HG03378 (cell line): ENCODE data around the gene KIF6.

Experiments
- ATAC-seq: cut with Tn5 transposase; IDR thresholded peaks from one replicate; pipeline ENCODE4 v1.9.1; 2021; ENCODE audit warnings: mild to moderate bottlenecking, moderate library complexity; ENCODE audit not compliant: unreplicated experiment

KIF6 gene

DNA sequence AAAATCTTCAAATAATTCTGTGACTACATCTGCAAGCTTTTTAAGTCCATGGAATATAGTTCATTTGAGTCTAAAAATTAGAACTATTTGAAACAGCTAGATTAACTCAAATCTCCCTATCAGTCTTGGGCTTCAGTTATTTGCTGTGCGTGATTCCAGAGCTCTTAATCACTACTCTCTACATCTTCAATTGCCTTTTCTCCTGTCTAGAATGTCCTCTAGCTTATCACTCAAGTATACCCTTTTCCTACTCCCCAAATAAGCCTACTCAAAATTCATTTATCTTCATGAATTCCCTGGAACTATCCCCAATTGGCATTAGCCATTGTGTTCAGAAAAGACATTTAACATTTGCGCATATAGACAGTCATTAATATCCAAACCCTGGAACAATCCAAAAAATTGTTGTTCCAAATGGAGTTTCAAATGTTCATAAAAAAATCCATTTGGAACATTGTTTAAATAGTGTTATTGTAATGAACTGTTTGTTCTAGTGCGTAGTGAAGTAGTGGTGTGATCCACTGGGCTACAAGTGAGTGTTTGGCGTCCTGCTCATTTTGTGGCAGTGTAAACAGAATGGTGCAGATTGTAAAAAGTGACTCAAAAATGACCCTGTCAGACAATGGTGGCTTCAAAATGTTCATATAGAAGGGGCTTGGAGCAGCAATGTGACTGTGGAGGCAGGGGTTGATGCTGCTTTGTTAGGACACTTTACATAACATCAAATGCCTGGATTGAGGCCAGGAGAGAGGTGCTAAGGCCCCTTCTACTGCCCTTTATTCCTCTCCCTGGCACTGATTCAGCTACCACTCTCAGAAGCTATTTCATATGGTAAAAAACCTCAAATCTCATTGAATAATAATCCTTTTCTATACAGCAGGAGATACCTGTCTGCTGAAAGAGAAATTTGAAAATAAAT is 122.3 kb downstream of the KIF6 start:
- ATAC-seq = no peak

DNA sequence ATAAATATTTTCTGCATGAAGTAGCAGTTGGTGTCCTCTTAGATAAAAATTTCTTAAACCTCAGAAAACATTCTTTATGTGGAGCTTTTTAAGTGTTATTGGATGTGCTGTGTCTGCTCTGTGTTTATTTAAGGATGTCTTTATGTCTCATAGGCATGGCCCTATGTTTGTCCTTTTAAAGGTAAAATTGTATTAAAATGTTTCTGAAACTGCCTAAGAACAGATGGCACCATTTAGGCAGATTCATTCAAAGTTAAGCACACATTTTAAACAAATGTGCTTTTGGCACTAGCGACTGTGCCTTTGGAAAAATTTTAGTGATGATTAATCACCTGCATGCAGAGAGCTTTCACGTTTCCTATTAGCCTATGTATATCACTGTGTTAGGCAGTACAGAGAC is 125.2 kb downstream of the KIF6 start:
- ATAC-seq = no peak

DNA sequence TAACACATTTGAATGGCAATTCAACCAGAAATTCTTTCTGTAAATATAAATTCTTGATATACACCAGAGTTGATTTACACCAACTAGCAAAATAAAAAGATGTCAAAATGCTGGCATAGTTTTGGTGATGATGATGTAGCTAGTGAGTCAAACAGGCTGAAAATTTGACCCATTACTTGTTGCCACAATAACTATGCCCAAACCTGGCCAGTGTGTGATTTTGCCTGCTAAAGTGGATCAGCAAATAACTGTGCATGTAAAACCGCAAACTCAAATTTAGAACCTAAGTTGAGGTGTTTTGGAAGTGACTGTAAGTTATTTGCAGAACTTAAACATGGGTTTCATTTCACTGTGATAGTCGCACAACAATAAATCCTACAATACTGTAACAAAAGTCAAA is 125.9 kb downstream of the KIF6 start:
- ATAC-seq = no peak

DNA sequence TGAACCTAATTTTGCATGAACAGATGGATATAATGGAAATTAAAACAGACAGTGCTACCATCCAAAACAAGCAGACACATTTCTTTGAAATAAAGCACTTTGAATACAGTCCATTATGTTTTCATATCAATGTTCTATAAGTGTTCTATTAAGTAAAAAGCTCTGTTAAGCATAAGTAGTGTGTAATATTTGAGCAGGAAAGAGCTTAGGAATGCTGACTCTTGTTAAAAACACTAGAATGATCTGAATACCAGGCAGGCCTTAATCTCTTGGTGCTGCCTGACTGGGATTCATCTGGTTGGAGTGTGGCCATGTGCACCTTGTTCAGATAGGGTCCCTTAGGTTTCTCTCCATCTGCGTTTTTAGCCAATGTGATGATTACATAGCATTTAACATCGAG is 130.9 kb downstream of the KIF6 start:
- ATAC-seq = no peak

DNA sequence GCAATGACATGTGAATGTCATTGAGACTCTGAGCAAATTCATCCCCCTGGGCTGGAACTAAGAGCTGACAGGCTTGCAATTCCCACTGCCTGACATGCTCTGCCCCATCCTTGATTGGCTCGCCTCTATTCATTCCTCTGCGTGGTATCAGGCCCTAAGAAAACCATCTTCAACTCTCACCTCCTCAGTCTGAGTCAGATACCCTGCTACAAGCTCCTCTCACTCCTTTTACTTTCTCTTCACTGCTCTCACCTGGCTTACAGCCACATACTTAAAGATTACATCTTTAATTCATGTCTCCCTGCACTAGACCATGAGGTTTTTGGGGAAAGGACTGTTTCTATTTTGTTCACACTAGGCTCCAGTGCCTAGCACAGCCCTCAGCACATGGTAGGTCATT is 131.6 kb downstream of the KIF6 start:
- no peak for ATAC-seq

DNA sequence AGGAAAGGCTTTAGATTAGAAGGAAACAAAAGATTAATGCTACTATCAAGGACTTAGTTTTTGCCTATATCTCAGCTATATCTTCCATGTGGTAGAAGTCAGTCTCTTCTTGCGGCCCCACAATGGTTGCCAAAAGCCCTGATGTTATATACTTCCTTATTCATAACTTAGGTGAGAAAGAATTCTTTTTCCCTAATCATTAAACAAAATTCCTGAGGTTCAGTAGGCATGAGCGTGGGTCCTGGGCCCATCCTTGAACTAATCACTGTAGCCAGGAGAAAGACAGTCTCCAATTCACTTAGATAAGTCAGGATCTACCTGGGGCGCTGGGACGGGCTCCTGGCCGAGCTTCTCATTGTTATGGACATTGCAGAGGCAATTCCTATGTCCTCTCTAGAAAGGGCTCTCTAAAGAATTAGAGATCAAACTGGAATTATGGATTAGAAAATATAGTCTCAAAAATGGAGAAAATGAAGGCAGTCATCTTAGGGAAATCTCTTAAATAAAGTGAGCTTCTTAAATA is 134.3 kb downstream of the KIF6 start:
- no peak for ATAC-seq

DNA sequence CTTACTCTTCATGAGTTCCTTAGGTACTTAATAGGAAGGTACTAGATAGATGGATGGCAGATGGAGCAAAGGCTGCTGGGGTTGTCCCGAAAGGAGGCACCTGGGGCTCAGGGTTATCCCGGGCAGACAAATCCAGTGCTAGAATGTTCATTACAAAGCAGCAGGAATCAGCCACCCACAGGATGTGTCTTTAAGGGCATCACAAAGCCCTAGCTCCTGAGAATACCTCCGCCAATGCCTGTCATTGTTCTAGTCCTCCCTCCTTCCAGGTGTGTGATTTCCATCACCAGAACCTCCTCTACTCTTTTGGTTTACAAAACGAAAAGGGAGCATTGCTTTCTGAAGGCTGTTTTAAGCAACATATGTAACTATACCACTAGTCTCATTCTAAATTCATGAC is 138.1 kb downstream of the KIF6 start:
- ATAC-seq = no peak

DNA sequence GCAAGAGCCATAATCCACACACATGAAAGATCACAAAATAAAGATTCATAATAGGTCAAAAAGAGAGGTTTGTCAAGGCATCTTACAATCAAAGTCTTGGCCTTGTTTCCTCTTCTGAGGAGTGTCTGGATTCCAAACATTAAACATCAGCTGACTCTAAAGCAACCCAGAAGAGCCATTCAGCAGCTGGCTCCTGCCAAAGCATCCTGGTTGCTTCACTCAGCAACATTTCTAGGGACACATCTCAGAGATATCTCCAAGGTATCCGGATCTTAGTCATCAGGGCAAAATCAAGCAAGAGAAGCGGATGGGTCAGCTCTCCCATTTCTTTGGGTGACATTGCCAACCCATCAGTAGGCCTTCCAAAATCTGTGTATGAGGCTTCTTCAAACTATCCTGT is 139.6 kb downstream of the KIF6 start:
- no peak for ATAC-seq

DNA sequence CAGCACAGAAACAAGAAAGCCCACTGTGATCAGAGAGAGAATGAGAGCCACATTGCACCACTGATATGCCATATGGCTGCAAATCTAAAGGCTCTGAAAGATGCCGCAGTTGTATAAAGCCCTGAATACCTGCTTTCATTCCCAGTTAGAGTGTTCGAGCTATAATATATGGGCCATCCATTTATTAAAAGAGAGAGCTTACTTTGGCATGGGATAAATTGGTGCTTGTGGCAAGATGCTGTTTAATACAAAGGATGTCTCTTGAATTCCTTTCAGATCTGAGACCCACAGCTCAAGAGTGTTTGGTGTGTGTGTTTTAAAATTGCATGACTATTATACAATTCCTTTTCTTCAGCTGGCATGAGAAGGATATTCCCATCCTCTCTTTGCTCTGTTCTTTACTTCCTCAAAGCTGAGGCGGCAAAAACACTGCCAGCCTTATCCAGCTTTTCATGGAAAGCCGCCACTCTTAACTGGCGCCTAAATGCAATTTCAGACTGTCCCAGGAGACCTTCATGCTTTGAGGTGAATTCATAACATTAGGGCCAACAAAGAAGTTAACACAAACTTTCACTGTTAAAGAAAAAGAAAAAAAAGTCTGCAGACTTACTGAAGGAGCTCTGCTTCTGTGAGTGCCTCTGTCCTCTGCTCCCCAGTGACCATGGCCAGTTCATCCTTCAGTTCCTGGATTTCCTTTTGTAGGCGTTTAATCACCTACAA is 147.6 kb downstream of the KIF6 start:
- ATAC-seq = no peak

DNA sequence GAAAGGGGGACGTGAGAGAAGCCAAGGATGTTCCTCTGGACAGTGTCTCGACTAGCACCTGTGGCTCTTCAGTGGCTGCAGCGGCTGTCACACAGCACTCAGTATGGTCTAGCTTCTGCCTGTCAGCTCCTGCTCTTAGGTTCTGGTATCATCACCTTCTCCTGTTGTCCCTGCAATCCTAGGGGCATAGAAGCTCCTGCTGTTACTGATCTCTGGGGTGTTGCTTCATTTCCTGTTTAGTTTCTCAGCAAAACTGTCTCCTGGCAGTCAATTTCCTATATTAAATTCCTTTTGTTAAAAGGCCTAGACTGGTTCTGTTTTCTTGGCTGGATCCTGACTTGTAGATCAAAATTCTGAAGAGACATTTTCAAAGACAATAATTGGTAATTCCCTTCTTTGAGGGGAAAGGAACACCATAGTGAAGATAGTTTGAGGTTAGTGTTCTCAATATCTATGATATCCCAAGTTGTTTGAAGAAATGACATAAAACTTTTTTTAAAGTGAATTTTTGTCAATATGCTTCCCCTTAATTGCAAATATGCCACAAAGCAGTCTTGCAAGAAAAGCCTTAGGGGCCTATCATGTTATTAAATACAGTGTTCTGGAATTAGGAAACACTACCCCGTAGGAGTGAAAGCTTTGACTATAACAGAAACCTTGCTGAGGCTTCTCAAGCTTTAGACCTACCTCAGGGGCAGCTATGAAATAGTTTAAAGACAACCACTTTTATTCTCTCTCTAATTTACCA is 148.5 kb downstream of the KIF6 start:
- ATAC-seq = no peak

DNA sequence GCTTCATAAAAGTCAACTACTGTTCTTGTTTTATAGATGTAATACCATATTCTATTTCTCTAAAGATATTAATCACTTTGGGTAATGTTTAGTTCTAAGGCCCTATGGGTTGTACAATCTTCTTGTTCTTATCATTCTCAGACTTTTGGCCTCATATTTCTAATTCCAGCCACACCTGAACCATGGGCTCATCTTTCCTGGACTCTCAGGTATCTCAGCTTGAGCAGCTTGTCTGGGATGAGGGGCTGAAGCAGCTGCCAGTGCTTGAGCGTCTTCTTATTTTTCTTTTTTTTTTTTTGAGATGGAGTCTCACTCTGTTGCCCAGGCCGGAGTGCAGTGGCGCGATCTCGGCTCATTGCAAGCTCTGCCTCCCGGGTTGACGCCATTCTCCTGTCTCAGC is 150.2 kb downstream of the KIF6 start:
- no peak for ATAC-seq

DNA sequence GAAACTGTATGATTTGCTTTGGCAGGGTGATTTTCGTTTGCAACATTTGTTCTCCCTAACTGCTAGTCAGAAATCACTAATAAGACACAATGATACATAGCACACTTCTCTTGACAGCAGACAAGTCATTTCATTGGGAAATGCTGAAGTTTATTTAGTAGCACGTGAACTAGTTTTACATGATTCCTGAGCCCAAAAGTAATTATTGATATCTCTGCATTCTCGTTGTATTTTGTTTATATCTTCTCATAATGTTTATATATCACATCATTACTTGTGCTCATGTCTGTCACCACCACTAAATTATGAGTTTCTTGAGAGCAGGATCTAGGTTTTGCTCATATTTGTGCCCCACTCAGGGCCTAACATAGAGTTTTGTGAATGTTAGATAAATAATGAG is 151.7 kb downstream of the KIF6 start:
- ATAC-seq = no peak

DNA sequence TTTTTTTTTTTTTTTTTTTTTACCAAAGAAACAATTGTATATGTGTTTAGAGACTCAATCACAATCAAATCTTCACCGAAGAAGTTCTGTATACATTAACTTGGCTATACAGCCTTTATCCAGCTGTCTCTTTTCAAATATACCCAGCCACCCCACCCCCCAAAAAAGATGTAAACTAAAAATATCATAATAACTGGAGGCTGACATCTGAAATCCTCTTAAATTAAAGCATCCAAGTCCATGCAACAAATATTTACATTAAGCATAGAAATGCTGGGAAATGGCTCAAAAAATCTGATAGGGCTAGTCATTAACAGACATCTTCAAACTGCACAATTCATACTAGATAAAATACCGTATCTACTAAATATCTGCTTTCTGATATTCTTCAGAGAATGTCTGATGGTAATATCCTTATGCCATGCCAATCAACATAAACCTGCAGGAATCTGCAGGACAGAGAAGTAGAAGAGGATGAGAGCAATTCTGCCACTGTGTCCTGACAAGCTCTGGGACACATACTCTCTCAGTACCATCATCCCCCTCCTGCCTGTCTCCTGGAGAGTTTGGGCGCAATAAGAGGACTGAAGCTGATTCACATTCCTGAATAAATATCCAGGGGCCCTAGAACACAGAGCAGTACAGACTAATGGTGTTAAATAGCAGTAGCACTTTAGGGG is 152.4 kb downstream of the KIF6 start:
- ATAC-seq = no peak

DNA sequence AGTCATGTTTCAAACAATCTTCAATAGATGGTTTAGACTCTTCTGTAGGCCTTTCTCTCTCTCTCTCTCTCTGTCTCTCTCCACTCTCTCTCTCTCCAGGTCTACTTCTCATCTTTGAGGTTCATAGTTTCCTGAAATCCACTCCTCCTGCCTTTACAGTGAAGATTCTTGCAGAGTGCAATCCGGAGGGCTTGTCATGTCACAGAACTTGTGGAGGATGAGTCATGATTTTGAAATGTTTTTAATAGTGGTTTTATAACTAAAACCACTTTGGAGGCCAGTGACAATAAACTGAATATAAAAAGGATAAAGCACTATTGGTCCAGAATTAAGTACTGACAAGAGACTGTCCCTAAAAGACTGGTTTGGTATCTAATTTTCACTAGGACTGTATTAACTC is 156.3 kb downstream of the KIF6 start:
- ATAC-seq = no peak

DNA sequence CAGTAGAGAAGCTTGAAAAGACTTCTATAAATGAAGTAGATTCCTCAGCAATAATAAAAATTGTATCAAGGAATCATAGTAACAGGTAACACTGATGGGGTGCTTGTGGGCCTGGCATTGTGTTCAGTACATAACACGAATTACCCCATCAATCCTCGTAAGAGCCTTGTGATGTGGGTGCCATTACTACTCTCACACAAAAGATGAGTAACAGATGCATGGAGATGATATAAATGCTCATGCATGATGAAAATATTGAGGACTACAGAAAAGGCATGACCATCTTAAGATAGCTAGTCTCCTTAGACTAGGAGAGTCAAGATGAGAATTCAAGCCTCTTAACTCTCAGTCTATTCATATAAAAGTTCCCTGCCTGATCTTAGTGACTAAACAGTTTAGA is 158.1 kb downstream of the KIF6 start:
- ATAC-seq = no peak

DNA sequence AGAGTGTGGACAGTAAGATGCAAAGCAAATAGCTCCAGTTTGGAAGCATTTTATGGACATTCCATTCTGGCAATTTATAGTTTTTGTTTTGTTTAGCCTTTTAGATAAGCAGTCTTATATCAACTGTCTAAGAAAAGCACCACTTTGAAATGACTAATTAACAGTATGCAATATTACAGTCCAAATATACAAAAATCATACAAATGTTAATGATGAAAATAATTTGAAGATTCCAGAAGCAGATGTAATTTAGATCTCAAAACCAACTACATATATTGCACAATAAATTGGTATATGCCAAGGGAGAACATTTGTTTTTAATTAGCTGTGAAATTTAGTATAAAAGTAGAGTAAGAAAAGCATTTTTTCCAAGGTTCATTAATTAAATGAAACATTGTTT is 158.8 kb downstream of the KIF6 start:
- ATAC-seq = no peak

DNA sequence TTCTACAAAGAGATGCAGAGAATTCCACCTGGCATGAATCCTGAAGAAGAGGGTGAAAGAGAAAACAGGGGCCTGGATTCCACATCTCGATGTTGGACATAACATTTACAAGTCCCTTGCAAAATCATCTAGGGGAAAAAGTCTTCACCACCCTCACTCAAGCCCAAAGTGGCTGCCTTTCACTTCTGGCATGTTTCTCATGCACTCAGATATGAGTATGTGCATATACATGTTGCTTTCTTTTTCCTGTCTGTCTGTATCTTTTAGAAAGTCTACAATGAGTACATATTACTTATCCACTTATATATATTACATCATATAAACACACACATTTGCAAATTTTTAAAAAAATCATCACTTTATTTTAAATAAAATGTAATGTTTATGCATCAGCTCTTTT is 159.3 kb downstream of the KIF6 start:
- no peak for ATAC-seq

DNA sequence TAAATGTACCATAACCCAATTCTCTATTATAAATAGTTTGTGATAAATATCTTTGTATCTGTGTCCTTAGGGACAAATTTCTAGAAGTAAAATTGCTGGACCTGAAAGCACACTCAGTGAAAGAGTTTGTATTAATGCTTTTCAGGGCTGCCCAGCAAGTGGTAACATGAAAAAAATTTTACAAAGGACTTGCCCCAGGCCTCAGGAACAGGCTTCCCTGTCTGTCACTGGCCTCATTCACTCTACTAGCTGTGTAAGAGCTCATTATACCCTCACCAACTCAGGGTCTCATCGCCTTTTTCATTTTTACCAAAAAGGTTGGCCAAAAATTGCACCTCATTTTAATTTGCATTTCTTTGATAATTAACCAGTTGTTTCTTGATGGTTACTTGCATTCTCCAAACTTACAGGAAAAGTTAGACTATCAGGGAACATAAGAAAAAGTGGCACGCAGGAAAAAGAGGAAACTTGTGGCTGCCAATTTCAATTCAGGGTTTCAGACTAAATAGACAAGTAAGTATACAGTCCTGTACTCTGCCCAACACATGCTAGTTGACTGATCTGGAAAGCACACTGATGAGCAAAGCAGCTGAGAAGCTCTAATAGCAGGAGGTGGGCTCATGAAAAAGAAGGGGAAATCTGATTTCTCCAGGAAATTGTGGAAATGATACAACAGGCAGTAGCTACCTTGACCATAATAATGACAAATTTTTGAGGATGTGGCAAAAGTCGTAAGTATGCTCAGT is 161.5 kb downstream of the KIF6 start:
- no peak for ATAC-seq

DNA sequence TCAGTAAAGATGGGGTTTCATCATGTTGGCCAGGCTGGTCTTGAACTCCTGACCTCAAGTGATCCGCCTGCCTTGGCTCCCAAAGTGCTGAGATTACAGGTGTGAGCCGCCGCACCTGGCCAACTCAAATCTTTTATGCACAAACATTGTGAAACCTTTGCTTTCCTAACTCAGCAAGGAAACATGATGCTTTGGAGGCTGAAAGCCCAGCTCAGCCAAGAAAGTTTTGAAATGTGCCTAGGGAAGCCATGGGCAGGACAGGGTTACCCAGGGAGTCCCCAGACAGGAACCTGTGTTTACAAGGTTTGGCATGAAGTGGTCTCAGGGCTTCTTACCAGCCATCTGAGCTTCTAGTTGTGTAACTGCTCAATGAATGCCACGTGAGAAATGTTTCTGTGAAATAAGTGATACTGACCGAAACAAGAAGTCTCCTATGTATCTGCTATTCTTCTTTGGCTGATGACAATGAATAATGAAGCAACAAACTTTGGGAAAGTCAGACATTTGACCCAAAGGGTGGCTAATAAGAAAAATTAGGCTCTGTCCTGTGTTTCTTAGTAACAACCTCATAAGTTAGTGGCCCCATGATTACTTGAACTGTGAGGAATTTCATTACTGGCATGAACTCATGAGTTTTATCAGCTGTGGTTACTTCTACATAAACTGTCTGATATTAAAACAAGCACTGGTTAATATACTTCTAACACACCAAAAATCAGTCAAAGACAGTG is 163.5 kb downstream of the KIF6 start:
- ATAC-seq = no peak

DNA sequence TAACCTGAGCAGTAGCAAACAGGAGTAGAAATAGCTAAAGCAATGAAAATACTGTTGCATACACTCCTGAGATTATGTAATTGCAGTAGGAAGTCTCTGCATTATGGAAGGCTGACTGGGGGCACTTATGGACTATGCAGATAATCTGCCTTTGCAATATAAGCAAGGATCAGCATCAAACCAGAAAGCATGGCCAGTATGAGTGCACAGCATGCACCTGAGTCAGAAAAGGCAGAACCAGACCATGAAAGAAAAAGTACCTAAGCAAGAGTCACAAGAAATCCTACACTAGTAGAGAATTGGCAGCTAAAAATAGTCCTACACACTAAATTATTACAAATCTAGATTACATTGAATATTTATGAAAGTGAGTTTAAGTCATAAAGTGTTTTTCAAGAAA is 164.3 kb downstream of the KIF6 start:
- no peak for ATAC-seq
